Liver (tissue), 9 donors: Measurements from ENCODE around the gene KAT6B. TPM values are rescaled to one million over a fixed set of nuclear protein-coding genes. Genes with fewer than 3 reads are reported as not detected.

Experiments
- DNase-seq: peaks from one replicate; pipeline ENCODE4 v3.0.0-alpha.2; 2017; ENCODE audit warnings: low spot score
- H3K27ac ChIP-seq, 2 donors: one replicate each; pipeline ENCODE4 v1.7.0; 2013; ENCODE audit warnings: inconsistent platforms in 2 of 2, low read length in 2 of 2, control low read depth in 1 of 2, low read depth in 1 of 2, mild to moderate bottlenecking in 1 of 2
- H3K27me3 ChIP-seq, 4 donors: one replicate each; pipeline versions ENCODE4 v1.6.1 to v1.7.0; 2013; ENCODE audit warnings: low read length in 3 of 4, inconsistent platforms in 1 of 4, mild to moderate bottlenecking in 1 of 4, moderate library complexity in 1 of 4; ENCODE audit not compliant: control insufficient read depth in 4 of 4, insufficient read depth in 4 of 4
- H3K36me3 ChIP-seq, 4 donors: one replicate each; pipeline versions ENCODE4 v1.6.1 to v1.7.0; 2013; ENCODE audit warnings: low read length in 3 of 4, mild to moderate bottlenecking in 3 of 4, low read depth in 1 of 4, moderate library complexity in 1 of 4; ENCODE audit not compliant: control insufficient read depth in 4 of 4, insufficient read depth in 3 of 4
- H3K4me1 ChIP-seq, 4 donors: one replicate each; pipeline versions ENCODE4 v1.6.1 to v1.7.0; 2013; ENCODE audit warnings: low read length in 3 of 4, mild to moderate bottlenecking in 3 of 4, moderate library complexity in 1 of 4; ENCODE audit not compliant: control insufficient read depth in 4 of 4, insufficient read depth in 4 of 4
- H3K4me3 ChIP-seq, 3 donors: one replicate each; pipeline versions ENCODE4 v1.6.1 to v1.7.0; 2013; ENCODE audit warnings: low read length in 3 of 3, control low read depth in 1 of 3, low read depth in 1 of 3, mild to moderate bottlenecking in 1 of 3
- H3K9ac ChIP-seq, 2 donors: one replicate each; pipeline ENCODE4 v1.7.0; 2013; ENCODE audit warnings: low read length in 2 of 2, mild to moderate bottlenecking in 2 of 2, moderate library complexity in 2 of 2, control low read depth in 1 of 2, low read depth in 1 of 2
- H3K9me3 ChIP-seq, 4 donors: one replicate each; pipeline versions ENCODE4 v1.6.1 to v1.7.0; 2013; ENCODE audit warnings: low read length in 3 of 4; ENCODE audit not compliant: control insufficient read depth in 4 of 4
- ATF3 ChIP-seq: IDR thresholded peaks from 2 replicates; pipeline ENCODE4 v1.6.1; 2016; ENCODE audit warnings: antibody characterized with exemption
- EGR1 ChIP-seq, 2 donors: IDR thresholded peaks; 2 replicates each; pipeline ENCODE4 v1.6.1; 2016 to 2018; ENCODE audit warnings: antibody characterized with exemption in 2 of 2, low read depth in 2 of 2
- FOXA1 ChIP-seq: IDR thresholded peaks from 2 replicates; pipeline ENCODE4 v1.6.1; 2016; ENCODE audit warnings: antibody characterized with exemption
- FOXA2 ChIP-seq: IDR thresholded peaks from 2 replicates; pipeline ENCODE4 v1.6.1; 2016; ENCODE audit warnings: antibody characterized with exemption
- GABPA ChIP-seq, 2 donors: IDR thresholded peaks in 1 of 2; conservative IDR thresholded peaks in 1 of 2; 2 replicates each; pipeline ENCODE4 v1.6.1; 2016; ENCODE audit warnings: antibody characterized with exemption in 2 of 2, mild to moderate bottlenecking in 1 of 2, moderate library complexity in 1 of 2
- HNF4A ChIP-seq, 2 donors: conservative IDR thresholded peaks; 2 replicates each; pipeline ENCODE4 v1.6.1; 2016; ENCODE audit warnings: antibody characterized with exemption in 2 of 2, mild to moderate bottlenecking in 2 of 2
- HNF4G ChIP-seq: IDR thresholded peaks from 2 replicates; pipeline ENCODE4 v1.6.1; 2016; ENCODE audit warnings: antibody characterized with exemption
- JUND ChIP-seq, 2 donors: IDR thresholded peaks; 2 replicates each; pipeline ENCODE4 v1.6.1; 2016; ENCODE audit warnings: antibody characterized with exemption in 2 of 2
- MAX ChIP-seq: IDR thresholded peaks from 2 replicates; pipeline ENCODE4 v1.6.1; 2016; ENCODE audit warnings: antibody characterized with exemption
- REST ChIP-seq: IDR thresholded peaks from 2 replicates; pipeline ENCODE4 v1.6.1; 2016; ENCODE audit warnings: antibody characterized with exemption, mild to moderate bottlenecking
- RXRA ChIP-seq, 2 donors: IDR thresholded peaks; 2 replicates each; pipeline ENCODE4 v1.6.1; 2017 to 2018; ENCODE audit warnings: antibody characterized with exemption in 2 of 2, mild to moderate bottlenecking in 1 of 2
- SP1 ChIP-seq: IDR thresholded peaks from 2 replicates; pipeline ENCODE4 v1.6.1; 2018; ENCODE audit warnings: antibody characterized with exemption, mild to moderate bottlenecking
- TAF1 ChIP-seq: conservative IDR thresholded peaks from 2 replicates; pipeline ENCODE4 v1.6.1; 2016; ENCODE audit warnings: antibody characterized with exemption, mild to moderate bottlenecking
- YY1 ChIP-seq: IDR thresholded peaks from 2 replicates; pipeline ENCODE4 v1.6.1; 2016; ENCODE audit warnings: antibody characterized with exemption, mild to moderate bottlenecking
- WGBS: extraction: QIAGEN DNeasy Blood & Tissue Kit; methylation state at CpG from one replicate; pipeline ENCODE4 v1.1.7; 2013; 5-methylcytosine and 5-hydroxymethylcytosine counted together
- polyA plus RNA-seq, 2 donors: library from polyadenylated mRNA; stranded (reverse) in 1 of 2; unstranded in 1 of 2; fragments of 200-250 nt in 1 of 2; fragments of >200 nt in 1 of 2; fragmentation: Nextera tagmentation in 1 of 2; extraction: Ambion mirVana in 1 of 2; gene quantifications; one replicate each; pipeline versions ENCODE4 v1.2.1 to v1.2.3, GENCODE V29; 2013 to 2015
- total RNA-seq, 2 donors: library from RNA; depleted of rRNA; stranded (reverse); fragments of >200 nt; gene quantifications; one replicate each; pipeline ENCODE4 v1.2.3, GENCODE V29; 2014
- TF ChIP-seq, protein P1 (sequence below): fragments of 150-350 bp; IDR thresholded peaks from 2 replicates; pipeline ENCODE4 v1.5.1; 2017; ENCODE audit warnings: improper control_type of control experiment, low read depth, low read length; ENCODE audit not compliant: missing input control
- TF ChIP-seq, protein P2 (sequence below): IDR thresholded peaks from 2 replicates; pipeline ENCODE4 v1.6.1; 2016; ENCODE audit warnings: antibody characterized with exemption
- donor health status: healthy.
- donor health status: healthy.
- donor health status: healthy.
- donor health status: healthy.
- donor health status: healthy.

The KAT6B gene
- total and polyA plus RNA-seq, 4 donors: 2.0 to 21.2 (median 8.8) TPM

- 70% methylated on average over 1 of the region's 1 CpG for WGBS
- DNase-seq: no peak
- Histone ChIP-seq H3K4me1 (no peaks in the 10 kb centered on the region), H3K9me3 (no peaks in the 10 kb centered on the region), H3K27ac (no peak overlapping the region), H3K4me3 (no peak overlapping the region), H3K9ac (no peak overlapping the region), H3K36me3 (no peaks in the 10 kb centered on the region), H3K27me3 (no peaks in the 10 kb centered on the region)
- TF ChIP-seq EGR1 (IDR thresholded peaks at IDR 0.05; ENCODE audit: low read depth in 2 of 2) (no peak), JUND (IDR thresholded peaks at IDR 0.05) (no peak), GABPA (IDR thresholded peaks at IDR 0.05 in 1 of 2, conservative IDR thresholded peaks at IDR 0.05 in 1 of 2) (no peak), YY1 (no peak), HNF4A (conservative IDR thresholded peaks at IDR 0.05) (no peak), FOXA1 (no peak), HNF4G (no peak), ATF3 (no peak), REST (no peak), FOXA2 (no peak)
Observed at GRCh38 chr10:74794531-74794930, 31.9 kb upstream of the KAT6B start.

- no peak overlapping the region for H3K4me3 ChIP-seq
- DNase-seq: no peak
- 94% methylated on average over 1 of the region's 1 CpG for WGBS
- no peaks in the 10 kb centered on the region for H3K36me3 ChIP-seq
- H3K9me3 ChIP-seq: no peaks in the 10 kb centered on the region
- TF ChIP-seq SP1 (no peak), RXRA (IDR thresholded peaks at IDR 0.05) (no peak), GABPA (IDR thresholded peaks at IDR 0.05 in 1 of 2, conservative IDR thresholded peaks at IDR 0.05 in 1 of 2) (no peak), TAF1 (no peak), MAX (no peak)
- TF ChIP-seq, protein P1, sequence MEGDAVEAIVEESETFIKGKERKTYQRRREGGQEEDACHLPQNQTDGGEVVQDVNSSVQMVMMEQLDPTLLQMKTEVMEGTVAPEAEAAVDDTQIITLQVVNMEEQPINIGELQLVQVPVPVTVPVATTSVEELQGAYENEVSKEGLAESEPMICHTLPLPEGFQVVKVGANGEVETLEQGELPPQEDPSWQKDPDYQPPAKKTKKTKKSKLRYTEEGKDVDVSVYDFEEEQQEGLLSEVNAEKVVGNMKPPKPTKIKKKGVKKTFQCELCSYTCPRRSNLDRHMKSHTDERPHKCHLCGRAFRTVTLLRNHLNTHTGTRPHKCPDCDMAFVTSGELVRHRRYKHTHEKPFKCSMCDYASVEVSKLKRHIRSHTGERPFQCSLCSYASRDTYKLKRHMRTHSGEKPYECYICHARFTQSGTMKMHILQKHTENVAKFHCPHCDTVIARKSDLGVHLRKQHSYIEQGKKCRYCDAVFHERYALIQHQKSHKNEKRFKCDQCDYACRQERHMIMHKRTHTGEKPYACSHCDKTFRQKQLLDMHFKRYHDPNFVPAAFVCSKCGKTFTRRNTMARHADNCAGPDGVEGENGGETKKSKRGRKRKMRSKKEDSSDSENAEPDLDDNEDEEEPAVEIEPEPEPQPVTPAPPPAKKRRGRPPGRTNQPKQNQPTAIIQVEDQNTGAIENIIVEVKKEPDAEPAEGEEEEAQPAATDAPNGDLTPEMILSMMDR: no peak
- TF ChIP-seq, protein P2, sequence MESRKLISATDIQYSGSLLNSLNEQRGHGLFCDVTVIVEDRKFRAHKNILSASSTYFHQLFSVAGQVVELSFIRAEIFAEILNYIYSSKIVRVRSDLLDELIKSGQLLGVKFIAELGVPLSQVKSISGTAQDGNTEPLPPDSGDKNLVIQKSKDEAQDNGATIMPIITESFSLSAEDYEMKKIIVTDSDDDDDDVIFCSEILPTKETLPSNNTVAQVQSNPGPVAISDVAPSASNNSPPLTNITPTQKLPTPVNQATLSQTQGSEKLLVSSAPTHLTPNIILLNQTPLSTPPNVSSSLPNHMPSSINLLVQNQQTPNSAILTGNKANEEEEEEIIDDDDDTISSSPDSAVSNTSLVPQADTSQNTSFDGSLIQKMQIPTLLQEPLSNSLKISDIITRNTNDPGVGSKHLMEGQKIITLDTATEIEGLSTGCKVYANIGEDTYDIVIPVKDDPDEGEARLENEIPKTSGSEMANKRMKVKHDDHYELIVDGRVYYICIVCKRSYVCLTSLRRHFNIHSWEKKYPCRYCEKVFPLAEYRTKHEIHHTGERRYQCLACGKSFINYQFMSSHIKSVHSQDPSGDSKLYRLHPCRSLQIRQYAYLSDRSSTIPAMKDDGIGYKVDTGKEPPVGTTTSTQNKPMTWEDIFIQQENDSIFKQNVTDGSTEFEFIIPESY: no peak
- H3K9ac ChIP-seq: no peak overlapping the region
- no peaks in the 10 kb centered on the region for H3K27me3 ChIP-seq
- H3K27ac ChIP-seq: no peak overlapping the region
- H3K4me1 ChIP-seq: no peaks in the 10 kb centered on the region
Observed at GRCh38 chr10:74797550-74797949, 28.9 kb upstream of the KAT6B start.
